ENCODE data around the gene ATP1B3.

ATP1B3 gene

GRCh38 chr3:141913150-141913811, 36.8 kb downstream of the ATP1B3 start:
- H4K20me1 ChIP-seq (ENCODE audit: insufficient read depth, low read length): no peaks in the 10 kb centered on the region
- H3K9me3 ChIP-seq (ENCODE audit: insufficient read depth, low read length): no peaks in the 10 kb centered on the region
- no peak overlapping the region for H3K9ac ChIP-seq (ENCODE audit: low read length)
- no peaks in the 10 kb centered on the region for H3K4me1 ChIP-seq (ENCODE audit: low read length)
- peaks cover 45% of the 10 kb centered on the region for H3K36me3 ChIP-seq (replicated peaks; ENCODE audit: low read depth, low read length)
- H3K79me2 ChIP-seq (ENCODE audit: low read length): peaks cover 12% of the 10 kb centered on the region
- no peak for TF ChIP-seq EZH2phosphoT487 (IDR thresholded peaks at IDR 0.05; ENCODE audit: low read depth)
- TF ChIP-seq, protein P1, sequence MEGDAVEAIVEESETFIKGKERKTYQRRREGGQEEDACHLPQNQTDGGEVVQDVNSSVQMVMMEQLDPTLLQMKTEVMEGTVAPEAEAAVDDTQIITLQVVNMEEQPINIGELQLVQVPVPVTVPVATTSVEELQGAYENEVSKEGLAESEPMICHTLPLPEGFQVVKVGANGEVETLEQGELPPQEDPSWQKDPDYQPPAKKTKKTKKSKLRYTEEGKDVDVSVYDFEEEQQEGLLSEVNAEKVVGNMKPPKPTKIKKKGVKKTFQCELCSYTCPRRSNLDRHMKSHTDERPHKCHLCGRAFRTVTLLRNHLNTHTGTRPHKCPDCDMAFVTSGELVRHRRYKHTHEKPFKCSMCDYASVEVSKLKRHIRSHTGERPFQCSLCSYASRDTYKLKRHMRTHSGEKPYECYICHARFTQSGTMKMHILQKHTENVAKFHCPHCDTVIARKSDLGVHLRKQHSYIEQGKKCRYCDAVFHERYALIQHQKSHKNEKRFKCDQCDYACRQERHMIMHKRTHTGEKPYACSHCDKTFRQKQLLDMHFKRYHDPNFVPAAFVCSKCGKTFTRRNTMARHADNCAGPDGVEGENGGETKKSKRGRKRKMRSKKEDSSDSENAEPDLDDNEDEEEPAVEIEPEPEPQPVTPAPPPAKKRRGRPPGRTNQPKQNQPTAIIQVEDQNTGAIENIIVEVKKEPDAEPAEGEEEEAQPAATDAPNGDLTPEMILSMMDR (IDR thresholded peaks at IDR 0.05; ENCODE audit: low read depth, low read length): peak; percentile 75
- H3K27me3 ChIP-seq (ENCODE audit: low read depth, low read length): no peaks in the 10 kb centered on the region
- H2AFZ ChIP-seq (ENCODE audit: low read depth, low read length): no peak overlapping the region
- H3K4me3 ChIP-seq (ENCODE audit: low read length): no peak overlapping the region
- no peak overlapping the region for H3K4me2 ChIP-seq (ENCODE audit: low read length)
- no peak overlapping the region for H3K27ac ChIP-seq (ENCODE audit: low read length)

GRCh38 chr3:141914311-141914710, 37.9 kb downstream of the ATP1B3 start:
- H3K9ac ChIP-seq (ENCODE audit: low read length): no peak overlapping the region
- H3K4me3 ChIP-seq (ENCODE audit: low read length): no peak overlapping the region
- H3K36me3 ChIP-seq (replicated peaks; ENCODE audit: low read depth, low read length): peaks cover 46% of the 10 kb centered on the region
- no peak for TF ChIP-seq EZH2phosphoT487 (IDR thresholded peaks at IDR 0.05; ENCODE audit: low read depth)
- TF ChIP-seq, protein P1 (IDR thresholded peaks at IDR 0.05; ENCODE audit: low read depth, low read length): no peak
- peaks cover 15% of the 10 kb centered on the region for H3K79me2 ChIP-seq (ENCODE audit: low read length)
- H3K9me3 ChIP-seq (ENCODE audit: insufficient read depth, low read length): no peaks in the 10 kb centered on the region
- H3K27ac ChIP-seq (ENCODE audit: low read length): no peak overlapping the region
- no peaks in the 10 kb centered on the region for H4K20me1 ChIP-seq (ENCODE audit: insufficient read depth, low read length)
- no peak overlapping the region for H3K4me2 ChIP-seq (ENCODE audit: low read length)
- peaks cover 7% of the 10 kb centered on the region; the same call in 1 of the 2 replicates for H3K4me1 ChIP-seq (ENCODE audit: low read length)
- no peak overlapping the region for H2AFZ ChIP-seq (ENCODE audit: low read depth, low read length)
- H3K27me3 ChIP-seq (ENCODE audit: low read depth, low read length): no peaks in the 10 kb centered on the region

DNA sequence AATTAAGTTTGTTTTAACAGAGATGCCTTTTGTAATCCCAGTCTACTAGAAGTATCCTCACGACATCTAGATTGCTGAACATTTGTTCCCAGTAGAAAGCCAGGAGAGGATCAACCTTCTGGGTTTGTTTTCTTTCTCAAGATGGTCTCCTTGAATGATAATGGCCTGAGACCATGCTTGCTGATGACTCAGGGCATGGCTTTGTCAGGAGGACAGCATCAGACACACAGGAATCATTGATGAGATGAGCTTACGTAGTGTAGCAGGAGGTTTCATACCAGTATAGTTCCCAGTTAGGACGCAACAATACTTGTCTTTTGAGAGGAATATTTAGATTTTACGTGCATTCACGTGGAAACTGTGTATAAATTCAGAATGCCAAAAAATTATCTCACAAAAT, 38.6 kb downstream of the ATP1B3 start:
- H3K4me3 ChIP-seq (ENCODE audit: low read length): no peak overlapping the region
- H3K36me3 ChIP-seq (replicated peaks; ENCODE audit: low read depth, low read length): peaks cover 45% of the 10 kb centered on the region
- peaks cover 9% of the 10 kb centered on the region for H3K79me2 ChIP-seq (ENCODE audit: low read length)
- H4K20me1 ChIP-seq (ENCODE audit: insufficient read depth, low read length): no peaks in the 10 kb centered on the region
- no peaks in the 10 kb centered on the region for H3K27me3 ChIP-seq (ENCODE audit: low read depth, low read length)
- H2AFZ ChIP-seq (ENCODE audit: low read depth, low read length): no peak overlapping the region
- H3K4me2 ChIP-seq (ENCODE audit: low read length): no peak overlapping the region
- TF ChIP-seq, protein P1 (IDR thresholded peaks at IDR 0.05; ENCODE audit: low read depth, low read length): no peak
- no peak for TF ChIP-seq EZH2phosphoT487 (IDR thresholded peaks at IDR 0.05; ENCODE audit: low read depth)
- peaks cover 14% of the 10 kb centered on the region for H3K4me1 ChIP-seq (ENCODE audit: low read length)
- no peaks in the 10 kb centered on the region for H3K9me3 ChIP-seq (ENCODE audit: insufficient read depth, low read length)
- H3K27ac ChIP-seq (ENCODE audit: low read length): no peak overlapping the region
- no peak overlapping the region for H3K9ac ChIP-seq (ENCODE audit: low read length)

- Histone ChIP-seq H3K27ac (ENCODE audit: low read length) (no peak overlapping the region), H3K4me1 (ENCODE audit: low read length) (peaks cover 22% of the 10 kb centered on the region), H3K9ac (ENCODE audit: low read length) (no peak overlapping the region), H3K4me2 (ENCODE audit: low read length) (no peak overlapping the region), H3K9me3 (ENCODE audit: insufficient read depth, low read length) (no peaks in the 10 kb centered on the region), H4K20me1 (ENCODE audit: insufficient read depth, low read length) (no peaks in the 10 kb centered on the region), H3K4me3 (ENCODE audit: low read length) (no peak overlapping the region), H3K79me2 (ENCODE audit: low read length) (peaks cover 9% of the 10 kb centered on the region), H3K36me3 (replicated peaks; ENCODE audit: low read depth, low read length) (peaks cover 48% of the 10 kb centered on the region), H3K27me3 (ENCODE audit: low read depth, low read length) (no peaks in the 10 kb centered on the region), H2AFZ (ENCODE audit: low read depth, low read length) (no peak overlapping the region)
- TF ChIP-seq EZH2phosphoT487 (IDR thresholded peaks at IDR 0.05; ENCODE audit: low read depth): no peak
- TF ChIP-seq, protein P1 (IDR thresholded peaks at IDR 0.05; ENCODE audit: low read depth, low read length): no peak
These were observed 39.3 kb downstream of the ATP1B3 start for GRCh38 chr3:141915766-141916165.

Data from OCI-LY3 (cell line).